Activated T-cell treated with anti-CD3 and anti-CD28 coated beads for 24 hours (primary cell): ENCODE results near the gene C15orf62.

Experiments used
- DNase-seq: peaks from one replicate; pipeline ENCODE4 v3.0.0-alpha.2; 2020; ENCODE audit warnings: low read depth

Gene C15orf62, protein sequence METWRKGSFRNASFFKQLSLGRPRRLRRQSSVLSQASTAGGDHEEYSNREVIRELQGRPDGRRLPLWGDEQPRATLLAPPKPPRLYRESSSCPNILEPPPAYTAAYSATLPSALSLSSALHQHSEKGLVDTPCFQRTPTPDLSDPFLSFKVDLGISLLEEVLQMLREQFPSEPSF

GRCh38 chr15:40769274-40770146 is at the start of gene C15orf62:
C15orf62 (plus strand) TSS chr15:40769980; CDS start chr15:40770496, 516 bp downstream.
- DNase-seq: peak; percentile 65

- no peak for DNase-seq
These were observed 48.1 kb upstream of the C15orf62 start for GRCh38 chr15:40721701-40722100.

GRCh38 chr15:40722354-40722753 is 47.4 kb upstream of the C15orf62 start:
- DNase-seq: no peak

DNA sequence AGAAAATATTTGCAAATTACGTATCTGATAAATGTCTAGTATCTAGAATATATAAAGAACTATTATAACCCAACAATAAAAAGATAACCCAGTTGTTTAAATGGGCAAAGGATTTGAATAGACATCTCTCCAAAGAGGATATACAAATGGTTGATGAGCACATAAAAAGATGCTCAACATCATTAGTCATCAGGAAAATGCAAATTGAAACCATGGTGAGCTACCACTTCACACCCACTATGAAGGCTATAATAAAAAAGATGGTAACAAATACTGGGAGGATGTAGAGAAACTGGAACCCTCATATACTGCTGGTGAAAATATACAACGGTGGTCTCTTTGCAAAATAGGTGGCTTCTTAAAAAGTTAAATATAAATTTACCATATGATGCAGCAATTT is 46.8 kb upstream of the C15orf62 start:
- DNase-seq: no peak

DNA sequence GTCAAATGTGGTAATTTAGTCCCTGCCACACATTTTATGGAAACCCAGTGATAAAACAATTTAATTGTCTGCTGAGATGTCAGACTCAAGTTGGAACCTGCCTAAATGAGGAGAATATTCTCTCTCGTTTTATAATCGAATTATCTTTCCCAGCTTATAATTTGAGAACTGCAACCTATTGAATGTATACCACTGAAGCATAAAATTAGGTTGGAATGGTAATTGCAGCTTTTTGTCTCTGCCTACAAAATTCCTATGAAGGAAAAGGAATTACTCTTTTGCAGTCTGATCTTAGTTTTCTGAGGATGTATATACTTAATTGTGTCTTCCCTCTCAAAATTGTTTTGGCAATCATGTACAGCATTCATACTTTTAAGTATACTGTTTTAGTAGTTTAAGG is 45.9 kb upstream of the C15orf62 start:
- DNase-seq: no peak

DNA sequence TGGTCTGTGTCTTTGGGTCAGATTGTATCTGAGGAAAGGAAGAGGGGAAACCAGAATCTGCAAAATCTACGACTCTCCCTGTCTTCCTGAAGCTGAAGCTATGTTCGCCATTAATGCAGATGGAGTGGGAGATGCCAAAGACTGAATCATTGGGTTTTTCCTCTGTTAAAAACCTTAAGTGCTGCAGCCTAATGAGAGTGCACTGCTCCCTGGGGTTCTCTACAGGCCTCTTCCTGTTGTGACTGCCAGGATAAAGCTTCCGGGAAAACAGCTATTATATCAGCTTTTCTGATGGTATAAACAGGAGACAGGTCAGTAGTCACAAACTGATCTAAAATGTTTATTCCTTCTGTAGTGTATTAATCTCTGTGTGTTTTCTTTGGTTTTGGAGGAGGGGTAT is 38.7 kb upstream of the C15orf62 start:
- no peak for DNase-seq

- no peak for DNase-seq
These were observed 33.2 kb upstream of the C15orf62 start for GRCh38 chr15:40736575-40736974.

- no peak for DNase-seq
These were observed 32.7 kb upstream of the C15orf62 start for GRCh38 chr15:40737048-40737447.

GRCh38 chr15:40739047-40739446 is 30.7 kb upstream of the C15orf62 start:
- no peak for DNase-seq

DNA sequence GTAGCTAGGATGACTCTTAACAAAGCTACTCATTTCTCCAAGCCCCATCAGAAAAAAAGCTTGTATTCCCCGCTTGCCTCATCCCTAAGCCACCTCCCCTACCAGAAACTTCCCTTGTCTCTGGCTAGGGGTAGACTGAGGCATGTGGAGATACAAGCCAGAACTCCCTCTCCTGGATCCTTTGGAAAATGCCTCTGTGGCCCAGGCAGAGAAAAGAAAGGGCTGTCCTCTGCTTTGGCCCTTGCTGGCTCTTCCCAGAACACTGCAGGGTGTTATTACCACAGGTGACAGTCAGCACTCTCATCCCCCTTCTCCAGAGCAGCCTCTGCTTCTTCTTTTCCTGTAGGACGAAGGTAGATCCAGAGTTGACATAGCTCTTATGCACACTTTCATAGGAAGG is 29.9 kb upstream of the C15orf62 start:
- no peak for DNase-seq

- no peak for DNase-seq
These were observed 26.3 kb upstream of the C15orf62 start for GRCh38 chr15:40743485-40743901.

GRCh38 chr15:40743921-40744814 is 25.6 kb upstream of the C15orf62 start:
- DNase-seq: peak; percentile 51

GRCh38 chr15:40744815-40745152 is 25.0 kb upstream of the C15orf62 start:
- no peak for DNase-seq

DNA sequence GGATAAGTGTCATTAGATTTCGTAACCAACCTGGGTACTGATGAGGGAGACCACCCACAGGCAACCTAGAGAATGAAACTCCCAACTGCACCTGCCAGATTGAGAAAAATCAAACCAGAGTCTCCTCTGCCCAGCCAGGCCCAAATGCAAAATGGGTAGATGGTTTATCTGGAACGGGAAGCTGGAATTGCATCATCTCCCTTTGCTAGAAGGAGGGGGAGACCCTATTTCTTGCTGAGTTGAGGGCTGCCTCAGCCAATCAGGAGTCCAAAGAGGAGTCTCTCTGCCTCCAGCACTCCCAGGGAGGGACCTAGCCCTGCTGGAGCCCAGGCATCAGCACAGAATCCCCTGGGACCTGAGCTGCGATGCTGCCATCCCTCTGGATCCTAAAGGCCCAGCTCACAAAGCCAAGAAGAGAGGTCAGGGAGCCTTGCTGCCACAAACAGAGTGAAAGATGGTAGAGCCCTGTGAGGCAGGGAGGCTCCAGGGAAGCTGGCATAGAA is 22.8 kb upstream of the C15orf62 start:
- DNase-seq: no peak

DNA sequence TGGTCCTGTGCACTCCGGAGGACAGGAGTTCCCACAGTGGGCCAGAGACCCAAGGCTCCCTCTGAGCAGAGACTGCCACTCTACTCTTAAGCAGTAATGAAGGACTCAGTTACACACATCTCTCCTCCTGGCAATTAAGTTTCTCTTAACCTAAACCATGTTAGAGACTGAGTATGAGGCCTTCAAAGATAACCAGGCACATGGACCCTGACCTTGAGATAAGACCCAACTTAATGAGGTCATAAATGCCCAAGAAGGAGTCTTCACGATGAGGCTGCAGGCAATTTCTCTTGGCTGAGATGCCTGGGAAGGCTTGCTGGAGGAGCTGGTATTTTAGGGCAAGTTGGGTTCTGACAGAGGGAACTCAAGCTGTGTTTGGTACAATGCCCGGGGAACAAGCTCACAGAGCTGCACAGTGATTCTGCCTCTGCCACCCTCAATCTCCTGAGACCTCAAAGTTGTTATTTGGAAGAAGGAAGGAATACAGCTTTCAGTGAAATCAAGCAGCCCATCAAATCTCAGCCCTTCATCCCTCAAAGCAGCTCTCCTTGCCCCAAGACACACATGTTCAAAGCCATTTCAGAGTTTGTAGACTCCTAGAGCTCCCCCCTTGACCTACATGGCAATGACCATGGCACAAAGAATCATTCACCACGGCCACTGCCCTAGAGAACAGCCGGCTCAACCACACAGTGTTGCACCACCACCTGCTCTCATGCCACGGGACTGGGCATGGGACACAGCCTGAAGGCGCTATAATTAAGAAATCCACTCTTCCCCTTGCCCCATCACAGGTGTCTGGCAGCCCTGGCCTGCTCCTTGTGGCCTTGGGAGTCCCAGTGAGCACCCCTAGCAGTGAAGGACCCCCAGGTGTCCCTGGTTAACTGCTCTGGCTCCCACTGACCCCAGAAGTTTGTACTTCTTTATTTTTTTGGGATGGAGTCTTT is 21.8 kb upstream of the C15orf62 start:
- no peak for DNase-seq

- DNase-seq: no peak
These were observed 20.6 kb upstream of the C15orf62 start for GRCh38 chr15:40749151-40749630.

- DNase-seq: no peak
These were observed 18.9 kb upstream of the C15orf62 start for GRCh38 chr15:40750885-40751284.

GRCh38 chr15:40751745-40752144 is 18.0 kb upstream of the C15orf62 start:
- DNase-seq: no peak

DNA sequence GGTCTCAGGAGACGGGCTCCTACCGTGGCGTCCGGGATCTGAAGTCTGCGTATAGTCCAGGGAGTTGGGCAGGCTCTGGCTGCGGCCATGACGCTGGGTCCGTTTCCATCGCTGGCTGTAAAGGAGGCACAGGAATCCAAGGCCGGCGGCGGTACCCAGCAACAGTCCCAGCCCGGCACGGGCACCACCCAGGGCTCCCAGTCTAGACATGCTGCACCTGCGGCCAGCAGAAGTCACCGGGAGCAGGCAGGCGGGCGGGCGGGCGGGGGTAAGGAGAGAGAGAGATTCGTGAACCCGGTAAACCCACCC is 15.3 kb upstream of the C15orf62 start:
- no peak for DNase-seq

GRCh38 chr15:40754883-40755811 is 14.6 kb upstream of the C15orf62 start, which contains the start of gene RMDN3:
RMDN3 (minus strand) TSS chr15:40755254; CDS start chr15:40754783, 471 bp downstream.
- peak; percentile 91 for DNase-seq
